ENCODE measurements around the gene DDX59.

- TF ChIP-seq ARNTL (CRISPR knock-in tag; IDR thresholded peaks at IDR 0.05; ENCODE audit: borderline replicate concordance, low read depth) (no peak), ZFP30 (CRISPR knock-in tag; IDR thresholded peaks at IDR 0.05) (no peak)
- TF ChIP-seq, protein P1, sequence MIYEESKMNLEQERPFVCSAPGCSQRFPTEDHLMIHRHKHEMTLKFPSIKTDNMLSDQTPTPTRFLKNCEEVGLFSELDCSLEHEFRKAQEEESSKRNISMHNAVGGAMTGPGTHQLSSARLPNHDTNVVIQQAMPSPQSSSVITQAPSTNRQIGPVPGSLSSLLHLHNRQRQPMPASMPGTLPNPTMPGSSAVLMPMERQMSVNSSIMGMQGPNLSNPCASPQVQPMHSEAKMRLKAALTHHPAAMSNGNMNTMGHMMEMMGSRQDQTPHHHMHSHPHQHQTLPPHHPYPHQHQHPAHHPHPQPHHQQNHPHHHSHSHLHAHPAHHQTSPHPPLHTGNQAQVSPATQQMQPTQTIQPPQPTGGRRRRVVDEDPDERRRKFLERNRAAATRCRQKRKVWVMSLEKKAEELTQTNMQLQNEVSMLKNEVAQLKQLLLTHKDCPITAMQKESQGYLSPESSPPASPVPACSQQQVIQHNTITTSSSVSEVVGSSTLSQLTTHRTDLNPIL (CRISPR knock-in tag; IDR thresholded peaks at IDR 0.05; ENCODE audit: low read depth): no peak
Observed at GRCh38 chr1:200665861-200666260, 3.8 kb downstream of the DDX59 start.
